Endothelial cell of umbilical vein (primary cell): ENCODE measurements around the gene SCN2B. TPM values are rescaled to one million over a fixed set of nuclear protein-coding genes. Genes with fewer than 3 reads are reported as not detected.

Source experiments
- BruUV-seq: library from RNA; stranded (reverse); fragments of 400-500 nt; replicated peaks from 2 replicates; lab custom pipeline; 2021; lab: Mats Ljungman, UMichigan
- CTCF ChIA-PET: fragments of 300-600, 350-600 bp; sonication (Branson Sonifier 250); formaldehyde crosslinking; loops from one replicate; lab custom pipeline; 2021; ENCODE audit warnings: antibody characterized with exemption, inconsistent platforms; lab: Charles Lee
- POLR2A ChIA-PET: fragments of 300-600, 350-600 bp; sonication (Branson Sonifier 250); formaldehyde crosslinking; loops from one replicate; lab custom pipeline; 2021; ENCODE audit warnings: antibody characterized with exemption, inconsistent platforms; lab: Charles Lee
- DNase-seq: peaks from one replicate; pipeline ENCODE4 v3.0.0-alpha.2; 2011; ENCODE audit warnings: low read depth, low spot score
- FAIRE-seq: peaks from 2 replicates; lab custom pipeline; 2011; peaks lifted over from hg19 to GRCh38; lab: Jason Lieb, UNC
- H2AFZ ChIP-seq: 2 replicates; pipeline ENCODE4 v1.6.0; 2012; ENCODE audit warnings: low read depth, low read length, control low read depth, inconsistent platforms
- H3K27ac ChIP-seq: 2 replicates; pipeline ENCODE4 v1.5.1; 2011; ENCODE audit warnings: low read depth, mild to moderate bottlenecking, control low read depth, low read length, moderate library complexity; ENCODE audit not compliant: insufficient read depth
- H3K27me3 ChIP-seq, 2 experiments: 2 replicates each; pipeline versions ENCODE4 v1.6.0 to v1.6.1; 2011; ENCODE audit warnings: low read length in 2 of 2, mixed read lengths in 1 of 2; ENCODE audit not compliant: control insufficient read depth in 2 of 2, insufficient read depth in 2 of 2
- H3K36me3 ChIP-seq, 2 experiments: 2 replicates in 1 of 2; 3 replicates in 1 of 2; pipeline ENCODE4 v1.5.1; 2011; ENCODE audit warnings: low read length in 2 of 2, mild to moderate bottlenecking in 1 of 2, moderate library complexity in 1 of 2; ENCODE audit not compliant: control insufficient read depth in 2 of 2, insufficient read depth in 2 of 2; ENCODE audit errors: extremely low read depth in 1 of 2
- H3K4me1 ChIP-seq: 3 replicates; pipeline ENCODE4 v1.5.1; 2011; ENCODE audit warnings: mild to moderate bottlenecking, low read length; ENCODE audit not compliant: control insufficient read depth, insufficient read depth; ENCODE audit errors: extremely low read depth
- H3K4me2 ChIP-seq: 2 replicates; pipeline ENCODE4 v1.6.1; 2011; ENCODE audit warnings: low read length, control low read depth, mixed read lengths; ENCODE audit not compliant: insufficient read depth
- H3K4me3 ChIP-seq, 3 experiments: fragments of 200-600 bp in 1 of 3; sonication (generic), shearing (Covaris generic) in 1 of 3; replicated peaks in 1 of 3; 2 replicates each; pipeline ENCODE4 v1.5.1; 2011 to 2016; ENCODE audit warnings: control low read depth in 3 of 3, low read length in 3 of 3, mild to moderate bottlenecking in 2 of 3, inconsistent platforms in 1 of 3, low read depth in 1 of 3, moderate library complexity in 1 of 3; ENCODE audit not compliant: insufficient read depth in 1 of 3
- H3K79me2 ChIP-seq: 2 replicates; pipeline ENCODE4 v1.6.0; 2012; ENCODE audit warnings: low read length, inconsistent platforms; ENCODE audit not compliant: control insufficient read depth, insufficient read depth
- H3K9ac ChIP-seq: replicated peaks from 2 replicates; pipeline ENCODE3; 2011; ENCODE audit warnings: low read length, control low read depth; ENCODE audit not compliant: insufficient read depth; ENCODE audit errors: extremely low read depth
- H3K9me1 ChIP-seq: replicated peaks from 3 replicates; pipeline ENCODE4 v1.6.0; 2011; ENCODE audit warnings: mild to moderate bottlenecking, low read length; ENCODE audit not compliant: control insufficient read depth, insufficient read depth; ENCODE audit errors: extremely low read depth
- H3K9me3 ChIP-seq: replicated peaks from 2 replicates; pipeline ENCODE4 v1.5.1; 2012; ENCODE audit warnings: low read length, inconsistent platforms; ENCODE audit not compliant: control insufficient read depth, insufficient read depth
- H4K20me1 ChIP-seq: replicated peaks from 2 replicates; pipeline ENCODE3; 2011; ENCODE audit warnings: mild to moderate bottlenecking, low read length; ENCODE audit not compliant: control insufficient read depth, insufficient read depth; ENCODE audit errors: extremely low read depth
- CTCF ChIP-seq, 2 donors: IDR thresholded peaks; 1 replicate in 1 of 2; 2 replicates in 1 of 2; pipeline ENCODE4 v1.5.1; 2011; ENCODE audit warnings: low read length in 2 of 2, mild to moderate bottlenecking in 2 of 2, moderate library complexity in 2 of 2, control low read depth in 1 of 2, inconsistent platforms in 1 of 2, low read depth in 1 of 2; ENCODE audit not compliant: insufficient read depth in 1 of 2; ENCODE audit errors: extremely low read depth in 1 of 2
- EZH2 ChIP-seq: IDR thresholded peaks from 2 replicates; pipeline ENCODE4 v1.6.1; 2012; ENCODE audit warnings: borderline replicate concordance, low read depth, mild to moderate bottlenecking, moderate library complexity, low read length, inconsistent platforms; ENCODE audit not compliant: severe bottlenecking
- GATA2 ChIP-seq: IDR thresholded peaks from 2 replicates; pipeline ENCODE4 v1.7.0; 2011; ENCODE audit warnings: low read depth, mild to moderate bottlenecking, moderate library complexity, mixed read lengths, low read length; ENCODE audit not compliant: insufficient read length, insufficient read depth
- POLR2AphosphoS5 ChIP-seq: IDR thresholded peaks from 2 replicates; pipeline ENCODE4 v1.6.1; 2012; ENCODE audit warnings: low read depth, mild to moderate bottlenecking, control low read depth, low read length, moderate library complexity; ENCODE audit not compliant: insufficient read depth
- dilution Hi-C: fragments of 300-500 bp; cut with MboI; formaldehyde crosslinking; loops from one replicate; pipeline ENCODE4 v1.15.0; 2019; ENCODE audit warnings: low sequenced_read_pairs; ENCODE audit not compliant: extremely low pct_ligation_motif_present
- intact Hi-C: fragments of 100-400 bp; cut with micrococcal nuclease; formaldehyde crosslinking; loops from one replicate; pipeline ENCODE4 v1.10.0; 2022
- polyA plus RNA-seq, 4 experiments: library from polyadenylated mRNA; depleted of rRNA in 3 of 4; stranded (reverse) in 3 of 4; unstranded in 1 of 4; fragments of >200 nt; gene quantifications; 2 replicates each; pipeline versions ENCODE4 v1.2.1 to v1.2.3, GENCODE V29; 2011 to 2012; ENCODE audit warnings: missing spikeins in 1 of 4
- total RNA-seq: library from RNA; stranded (reverse); gene quantifications from 2 replicates; pipeline ENCODE4 v1.2.3, GENCODE V29; 2021

The SCN2B gene
- total and polyA plus RNA-seq, 2 donors (not counting 3 experiments of a cell fraction or from before 2014, with no cell fraction given): not detected

- intact Hi-C loops (no loop called here), dilution Hi-C loops (no loop called here)
- Histone ChIP-seq H3K36me3 (no peaks in the 10 kb centered on the region), H3K4me2 (no peak overlapping the region), H2AFZ (no peak overlapping the region), H3K4me3 (no peak overlapping the region), H3K9me3 (no peaks in the 10 kb centered on the region), H3K4me1 (no peaks in the 10 kb centered on the region), H4K20me1 (no peaks in the 10 kb centered on the region), H3K79me2 (no peaks in the 10 kb centered on the region), H3K9me1 (no peaks in the 10 kb centered on the region), H3K27me3 (peaks cover 50 to 57% of the 10 kb centered on the region in 2 experiments), H3K27ac (no peak overlapping the region), H3K9ac (no peak overlapping the region)
- no peak for FAIRE-seq
- no TSS peak for BruUV-seq
- ChIA-PET POLR2A (no interaction called here), CTCF (interaction anchor here (1.4 to 7.6 kb wide), 4 partner anchors 9 to 339 kb away, joined by 3 to 112 read pairs (median 4); no protein-coding TSS in a partner anchor)
- TF ChIP-seq POLR2AphosphoS5: no peak
- DNase-seq: no peak
Observed at GRCh38 chr11:118146554-118146953, 29.9 kb downstream of the SCN2B start.

GRCh38 chr11:118145285-118146227, 30.9 kb downstream of the SCN2B start:
- peaks cover 40 to 47% of the 10 kb centered on the region in 2 experiments for H3K27me3 ChIP-seq
- FAIRE-seq (peak; percentile 89), DNase-seq (peak; percentile 59)
- peak overlapping the region; percentile 19 to 44 (median 43) for H3K4me3 ChIP-seq
- no peaks in the 10 kb centered on the region for H3K36me3 ChIP-seq
- POLR2A ChIA-PET: no interaction called here
- peak overlapping the region; percentile 85 for H2AFZ ChIP-seq
- peak overlapping the region; percentile 63 for H3K4me2 ChIP-seq
- no TSS peak for BruUV-seq
- H3K27ac ChIP-seq: no peak overlapping the region
- no peaks in the 10 kb centered on the region for H3K79me2 ChIP-seq
- intact Hi-C loops: loop anchor here (1.0 kb wide), 5 partner anchors 26 to 343 kb away; no protein-coding TSS in a partner anchor
- H3K4me1 ChIP-seq: no peaks in the 10 kb centered on the region
- dilution Hi-C loops: no loop called here
- TF ChIP-seq GATA2: no peak
- peak; percentile 6 for TF ChIP-seq EZH2
- peak; percentile 86 to 90 for TF ChIP-seq CTCF (IDR thresholded peaks at IDR 0.05; ENCODE audit: extremely low read depth in 1 of 2, insufficient read depth in 1 of 2, low read depth in 1 of 2, low read length in 2 of 2)
- CTCF ChIA-PET: interaction anchor here (1.2 to 7.6 kb wide), 5 partner anchors 10 to 338 kb away, joined by 3 to 112 read pairs (median 3); no protein-coding TSS in a partner anchor
- H3K9me1 ChIP-seq: no peaks in the 10 kb centered on the region
- no peak overlapping the region for H3K9ac ChIP-seq
- no peaks in the 10 kb centered on the region for H3K9me3 ChIP-seq
- H4K20me1 ChIP-seq: no peaks in the 10 kb centered on the region
